SK-N-MC (cell line): ENCODE data around the gene DCTPP1.

Source experiments
- EZH2 ChIP-seq: fragments of 200-600 bp; sonication (generic); IDR thresholded peaks from one replicate; pipeline ENCODE4 v1.6.1; 2017; ENCODE audit warnings: antibody characterized with exemption
- POLR2AphosphoS5 ChIP-seq: IDR thresholded peaks from 2 replicates; pipeline ENCODE4 v1.6.1; 2012; ENCODE audit warnings: mild to moderate bottlenecking, low read depth, low read length, borderline replicate concordance

DNA sequence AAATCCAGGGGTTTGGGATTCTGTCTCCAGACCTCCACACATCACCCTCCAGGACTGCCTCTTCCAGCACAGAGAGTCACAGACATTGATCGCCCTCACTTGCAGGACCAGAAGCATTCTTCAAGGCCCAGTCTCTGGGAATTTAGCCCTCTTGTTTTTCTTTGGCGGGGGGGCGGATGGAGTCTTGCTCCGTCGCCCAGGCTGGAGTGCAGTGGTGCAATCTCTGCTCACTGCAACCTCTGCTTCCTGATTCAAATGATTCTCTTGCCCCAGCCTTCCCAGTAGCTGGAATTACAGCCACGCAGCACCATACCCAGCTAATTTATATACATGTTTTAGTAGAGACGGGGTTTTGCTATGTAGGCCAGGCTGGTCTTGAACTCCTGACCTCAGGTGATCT is 34.2 kb upstream of the DCTPP1 start:
- no peak for TF ChIP-seq EZH2
- no peak for TF ChIP-seq POLR2AphosphoS5
